OCI-LY7 (cell line): Measurements from ENCODE around the gene SPDYE8.
"Not testable (repeated sequence)": the region's sequence is repeated elsewhere in the genome, so short reads cannot be mapped to it uniquely, and the experiment has no call there.

Experiments used
- EZH2phosphoT487 ChIP-seq: fragments of 200-600 bp; sonication (generic); IDR thresholded peaks from 2 replicates; pipeline ENCODE4 v1.6.1; 2018; ENCODE audit warnings: low read depth, borderline replicate concordance, mild to moderate bottlenecking, mixed run types, antibody characterized with exemption, low read length, moderate library complexity, mixed read lengths
- TF ChIP-seq, protein P1 (sequence below): fragments of 200-600 bp; sonication (generic); conservative IDR thresholded peaks from 2 replicates; pipeline ENCODE4 v1.5.1; 2014; ENCODE audit warnings: mild to moderate bottlenecking, antibody characterized with exemption, low read length, moderate library complexity, mixed read lengths

DNA sequence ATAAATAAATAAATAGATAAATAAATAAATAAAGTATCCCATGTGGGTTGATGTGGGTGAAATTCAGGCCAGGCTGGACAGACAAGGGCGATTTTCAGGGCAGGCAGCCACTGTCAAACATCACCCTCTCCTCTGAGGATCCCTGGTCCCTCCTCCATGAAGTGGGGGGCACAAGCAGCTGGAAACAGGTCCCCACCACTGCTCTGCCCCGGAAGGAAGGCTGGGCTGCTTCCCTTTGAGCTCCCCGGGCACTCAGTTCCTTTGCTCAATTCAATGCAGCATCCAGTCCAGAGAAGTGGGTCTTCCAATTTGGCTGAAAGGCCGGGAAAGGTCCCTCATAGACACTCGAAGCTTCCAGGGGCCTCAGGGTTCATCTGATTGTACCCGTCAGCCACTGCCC, 49.2 kb downstream of the SPDYE8 start:
- TF ChIP-seq, protein P1, sequence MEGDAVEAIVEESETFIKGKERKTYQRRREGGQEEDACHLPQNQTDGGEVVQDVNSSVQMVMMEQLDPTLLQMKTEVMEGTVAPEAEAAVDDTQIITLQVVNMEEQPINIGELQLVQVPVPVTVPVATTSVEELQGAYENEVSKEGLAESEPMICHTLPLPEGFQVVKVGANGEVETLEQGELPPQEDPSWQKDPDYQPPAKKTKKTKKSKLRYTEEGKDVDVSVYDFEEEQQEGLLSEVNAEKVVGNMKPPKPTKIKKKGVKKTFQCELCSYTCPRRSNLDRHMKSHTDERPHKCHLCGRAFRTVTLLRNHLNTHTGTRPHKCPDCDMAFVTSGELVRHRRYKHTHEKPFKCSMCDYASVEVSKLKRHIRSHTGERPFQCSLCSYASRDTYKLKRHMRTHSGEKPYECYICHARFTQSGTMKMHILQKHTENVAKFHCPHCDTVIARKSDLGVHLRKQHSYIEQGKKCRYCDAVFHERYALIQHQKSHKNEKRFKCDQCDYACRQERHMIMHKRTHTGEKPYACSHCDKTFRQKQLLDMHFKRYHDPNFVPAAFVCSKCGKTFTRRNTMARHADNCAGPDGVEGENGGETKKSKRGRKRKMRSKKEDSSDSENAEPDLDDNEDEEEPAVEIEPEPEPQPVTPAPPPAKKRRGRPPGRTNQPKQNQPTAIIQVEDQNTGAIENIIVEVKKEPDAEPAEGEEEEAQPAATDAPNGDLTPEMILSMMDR: not testable (repeated sequence)
- not testable (repeated sequence) for TF ChIP-seq EZH2phosphoT487
